ENCODE data around the gene APAF1. TPM values are rescaled to one million over a fixed set of nuclear protein-coding genes. Genes with fewer than 3 reads are reported as not detected.

APAF1 gene
- total and polyA plus RNA-seq, 2 of the 13 experiments (the other 11 are each of a cell fraction or from before 2014, with no cell fraction given) = 6.0 to 13.0 TPM

DNA sequence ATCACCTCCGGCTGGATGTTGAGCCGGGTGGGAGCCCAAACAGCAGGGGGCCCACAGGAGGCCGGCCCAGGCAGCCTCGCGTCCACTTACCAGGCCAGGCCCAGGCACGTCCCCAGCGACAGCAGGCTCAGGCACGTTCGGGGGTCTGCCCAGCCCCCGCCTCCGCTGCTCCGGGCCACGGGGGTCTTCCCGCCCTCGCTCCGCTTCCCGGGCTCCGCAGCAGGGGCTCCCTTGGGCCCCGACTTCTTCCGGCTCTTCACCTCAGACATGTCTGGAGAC lies 718 bp upstream of the APAF1 start:
- peak overlapping the region; percentile 88 to 99 (median 95) for H3K4me3 ChIP-seq (replicated peaks in 1 of 3; ENCODE audit: insufficient read depth in 1 of 3, low read depth in 2 of 3, low read length in 3 of 3)
- FAIRE-seq (no peak), DNase-seq (ENCODE audit: low spot score) (no peak), ATAC-seq (peak; percentile 77)
- in situ Hi-C loops (cut with HindIII; ENCODE audit: extremely low pct_ligation_motif_present, low pct_unique_long_range_greater_than_20kb) = no loop called here
- H4K20me1 ChIP-seq (ENCODE audit: insufficient read depth, low read length) = no peaks in the 10 kb centered on the region; the same call in 1 of the 2 replicates
- no peaks in the 10 kb centered on the region for H3K9me3 ChIP-seq (ENCODE audit: low read length)
- POLR2A ChIA-PET = interaction anchor here (1.1 to 1.7 kb wide), 3 partner anchors 51 to 129 kb away, joined by 4 to 21 read pairs (median 4); partner anchors contain the start of genes SLC25A3 and TMPO
- peak overlapping the region; percentile 84 for H3K27ac ChIP-seq (ENCODE audit: extremely low read length, insufficient read depth, low read length)
- H3K36me3 ChIP-seq (replicated peaks in 1 of 2; ENCODE audit: control insufficient read depth in 1 of 2, insufficient read depth in 2 of 2, low read length in 2 of 2) = peaks cover 0 to 9% of the 10 kb centered on the region in 2 experiments; a peak in 3 of 5 replicates
- H3K9ac ChIP-seq (ENCODE audit: insufficient read depth, low read depth, low read length) = peak overlapping the region; percentile 91
- peaks cover 66% of the 10 kb centered on the region for H3K79me2 ChIP-seq (ENCODE audit: insufficient read depth, low read length)
- WGBS (ENCODE audit: low lambda C conversion rate) = no CpG with 5 or more reads among the region's 20 CpGs
- peaks cover 40% of the 10 kb centered on the region for H3K4me1 ChIP-seq (ENCODE audit: insufficient read depth, low read length)
- H2AFZ ChIP-seq (ENCODE audit: low read length) = no peak overlapping the region
- intact Hi-C loops (cut with micrococcal nuclease; ENCODE audit: unreplicated experiment) = loop anchor here (1.0 to 2.0 kb wide), 3 partner anchors 51 to 142 kb away; partner anchors contain the start of gene SLC25A3
- H3K4me2 ChIP-seq (ENCODE audit: low read depth, low read length) = peak overlapping the region; percentile 59
- H3K27me3 ChIP-seq (ENCODE audit: control insufficient read depth in 1 of 2, insufficient read depth in 2 of 2, low read length in 2 of 2) = no peaks in the 10 kb centered on the region; a peak in 1 of 5 replicates
- CTCF ChIA-PET (ENCODE audit: low intra/inter-chr PET ratio, low total read pairs) = interaction anchor here (0.7 kb wide), 1 partner anchor 9 kb away, joined by 3 read pairs; no protein-coding TSS in a partner anchor
- no TSS peak for BruUV-seq (replicated peaks)
- TF ChIP-seq ZNF230 (CRISPR knock-in tag; IDR thresholded peaks at IDR 0.05) = no peak
- TF ChIP-seq FOXA1 (IDR thresholded peaks at IDR 0.05) = no peak
- TF ChIP-seq FOXA1 (CRISPR knock-in tag; IDR thresholded peaks at IDR 0.05) = no peak
- no peak for TF ChIP-seq CHD4 (IDR thresholded peaks at IDR 0.05; ENCODE audit: borderline replicate concordance, low read length)
- TF ChIP-seq, protein P1, sequence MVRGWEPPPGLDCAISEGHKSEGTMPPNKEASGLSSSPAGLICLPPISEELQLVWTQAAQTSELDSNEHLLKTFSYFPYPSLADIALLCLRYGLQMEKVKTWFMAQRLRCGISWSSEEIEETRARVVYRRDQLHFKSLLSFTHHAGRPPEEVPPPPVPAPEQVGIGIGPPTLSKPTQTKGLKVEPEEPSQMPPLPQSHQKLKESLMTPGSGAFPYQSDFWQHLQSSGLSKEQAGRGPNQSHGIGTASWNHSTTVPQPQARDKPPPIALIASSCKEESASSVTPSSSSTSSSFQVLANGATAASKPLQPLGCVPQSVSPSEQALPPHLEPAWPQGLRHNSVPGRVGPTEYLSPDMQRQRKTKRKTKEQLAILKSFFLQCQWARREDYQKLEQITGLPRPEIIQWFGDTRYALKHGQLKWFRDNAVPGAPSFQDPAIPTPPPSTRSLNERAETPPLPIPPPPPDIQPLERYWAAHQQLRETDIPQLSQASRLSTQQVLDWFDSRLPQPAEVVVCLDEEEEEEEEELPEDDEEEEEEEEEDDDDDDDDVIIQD (CRISPR knock-in tag; IDR thresholded peaks at IDR 0.05; ENCODE audit: low read depth) = no peak
- TF ChIP-seq, protein P2, sequence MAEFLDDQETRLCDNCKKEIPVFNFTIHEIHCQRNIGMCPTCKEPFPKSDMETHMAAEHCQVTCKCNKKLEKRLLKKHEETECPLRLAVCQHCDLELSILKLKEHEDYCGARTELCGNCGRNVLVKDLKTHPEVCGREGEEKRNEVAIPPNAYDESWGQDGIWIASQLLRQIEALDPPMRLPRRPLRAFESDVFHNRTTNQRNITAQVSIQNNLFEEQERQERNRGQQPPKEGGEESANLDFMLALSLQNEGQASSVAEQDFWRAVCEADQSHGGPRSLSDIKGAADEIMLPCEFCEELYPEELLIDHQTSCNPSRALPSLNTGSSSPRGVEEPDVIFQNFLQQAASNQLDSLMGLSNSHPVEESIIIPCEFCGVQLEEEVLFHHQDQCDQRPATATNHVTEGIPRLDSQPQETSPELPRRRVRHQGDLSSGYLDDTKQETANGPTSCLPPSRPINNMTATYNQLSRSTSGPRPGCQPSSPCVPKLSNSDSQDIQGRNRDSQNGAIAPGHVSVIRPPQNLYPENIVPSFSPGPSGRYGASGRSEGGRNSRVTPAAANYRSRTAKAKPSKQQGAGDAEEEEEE (CRISPR knock-in tag; IDR thresholded peaks at IDR 0.05; ENCODE audit: borderline replicate concordance) = no peak
- no peak for TF ChIP-seq ZBTB42 (CRISPR knock-in tag; IDR thresholded peaks at IDR 0.05)
- TF ChIP-seq ZNF670 (CRISPR knock-in tag; IDR thresholded peaks at IDR 0.05; ENCODE audit: borderline replicate concordance) = no peak
- no peak; the same call in 1 of the 2 replicates for TF ChIP-seq SMAD3 (CRISPR knock-in tag; IDR thresholded peaks at IDR 0.05)
- TF ChIP-seq CENPT (CRISPR knock-in tag; IDR thresholded peaks at IDR 0.05; ENCODE audit: low read depth) = no peak
- TF ChIP-seq MED1 (CRISPR knock-in tag; IDR thresholded peaks at IDR 0.05) = no peak
- no peak for TF ChIP-seq PAF1 (CRISPR knock-in tag; IDR thresholded peaks at IDR 0.05)
- TF ChIP-seq TBX3 (IDR thresholded peaks at IDR 0.05; ENCODE audit: borderline replicate concordance) = no peak
- TF ChIP-seq, protein P3, sequence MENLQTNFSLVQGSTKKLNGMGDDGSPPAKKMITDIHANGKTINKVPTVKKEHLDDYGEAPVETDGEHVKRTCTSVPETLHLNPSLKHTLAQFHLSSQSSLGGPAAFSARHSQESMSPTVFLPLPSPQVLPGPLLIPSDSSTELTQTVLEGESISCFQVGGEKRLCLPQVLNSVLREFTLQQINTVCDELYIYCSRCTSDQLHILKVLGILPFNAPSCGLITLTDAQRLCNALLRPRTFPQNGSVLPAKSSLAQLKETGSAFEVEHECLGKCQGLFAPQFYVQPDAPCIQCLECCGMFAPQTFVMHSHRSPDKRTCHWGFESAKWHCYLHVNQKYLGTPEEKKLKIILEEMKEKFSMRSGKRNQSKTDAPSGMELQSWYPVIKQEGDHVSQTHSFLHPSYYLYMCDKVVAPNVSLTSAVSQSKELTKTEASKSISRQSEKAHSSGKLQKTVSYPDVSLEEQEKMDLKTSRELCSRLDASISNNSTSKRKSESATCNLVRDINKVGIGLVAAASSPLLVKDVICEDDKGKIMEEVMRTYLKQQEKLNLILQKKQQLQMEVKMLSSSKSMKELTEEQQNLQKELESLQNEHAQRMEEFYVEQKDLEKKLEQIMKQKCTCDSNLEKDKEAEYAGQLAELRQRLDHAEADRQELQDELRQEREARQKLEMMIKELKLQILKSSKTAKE (CRISPR knock-in tag; IDR thresholded peaks at IDR 0.05; ENCODE audit: borderline replicate concordance) = no peak
- TF ChIP-seq, protein P4, sequence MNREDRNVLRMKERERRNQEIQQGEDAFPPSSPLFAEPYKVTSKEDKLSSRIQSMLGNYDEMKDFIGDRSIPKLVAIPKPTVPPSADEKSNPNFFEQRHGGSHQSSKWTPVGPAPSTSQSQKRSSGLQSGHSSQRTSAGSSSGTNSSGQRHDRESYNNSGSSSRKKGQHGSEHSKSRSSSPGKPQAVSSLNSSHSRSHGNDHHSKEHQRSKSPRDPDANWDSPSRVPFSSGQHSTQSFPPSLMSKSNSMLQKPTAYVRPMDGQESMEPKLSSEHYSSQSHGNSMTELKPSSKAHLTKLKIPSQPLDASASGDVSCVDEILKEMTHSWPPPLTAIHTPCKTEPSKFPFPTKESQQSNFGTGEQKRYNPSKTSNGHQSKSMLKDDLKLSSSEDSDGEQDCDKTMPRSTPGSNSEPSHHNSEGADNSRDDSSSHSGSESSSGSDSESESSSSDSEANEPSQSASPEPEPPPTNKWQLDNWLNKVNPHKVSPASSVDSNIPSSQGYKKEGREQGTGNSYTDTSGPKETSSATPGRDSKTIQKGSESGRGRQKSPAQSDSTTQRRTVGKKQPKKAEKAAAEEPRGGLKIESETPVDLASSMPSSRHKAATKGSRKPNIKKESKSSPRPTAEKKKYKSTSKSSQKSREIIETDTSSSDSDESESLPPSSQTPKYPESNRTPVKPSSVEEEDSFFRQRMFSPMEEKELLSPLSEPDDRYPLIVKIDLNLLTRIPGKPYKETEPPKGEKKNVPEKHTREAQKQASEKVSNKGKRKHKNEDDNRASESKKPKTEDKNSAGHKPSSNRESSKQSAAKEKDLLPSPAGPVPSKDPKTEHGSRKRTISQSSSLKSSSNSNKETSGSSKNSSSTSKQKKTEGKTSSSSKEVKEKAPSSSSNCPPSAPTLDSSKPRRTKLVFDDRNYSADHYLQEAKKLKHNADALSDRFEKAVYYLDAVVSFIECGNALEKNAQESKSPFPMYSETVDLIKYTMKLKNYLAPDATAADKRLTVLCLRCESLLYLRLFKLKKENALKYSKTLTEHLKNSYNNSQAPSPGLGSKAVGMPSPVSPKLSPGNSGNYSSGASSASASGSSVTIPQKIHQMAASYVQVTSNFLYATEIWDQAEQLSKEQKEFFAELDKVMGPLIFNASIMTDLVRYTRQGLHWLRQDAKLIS (CRISPR knock-in tag; IDR thresholded peaks at IDR 0.05) = no peak
- TF ChIP-seq ZSCAN9 (CRISPR knock-in tag; IDR thresholded peaks at IDR 0.05; ENCODE audit: borderline replicate concordance) = no peak
- no peak for TF ChIP-seq ZNF530 (CRISPR knock-in tag; IDR thresholded peaks at IDR 0.05; ENCODE audit: low read depth)
